Stimulated activated memory B cell treated with anti-CD40 and anti-IgM and Interleukin-4, amounts not matched to agents 10 μg/mL and 1 μg/mL and 100 μg/mL, for 72 hours (primary cell): ENCODE data around the gene SVOPL.

Experiments
- ATAC-seq: fragments of 150-1000 bp; cut with Tn5 transposase; 2 replicates; pipeline ENCODE4 v1.10.0; 2021
- H3K27ac Mint-ChIP-seq: one replicate; pipeline ENCODE4 v1.8.0; 2022; ENCODE audit warnings: mild to moderate bottlenecking, mixed read lengths
- H3K27me3 Mint-ChIP-seq: one replicate; pipeline ENCODE4 v1.8.0; 2022; ENCODE audit warnings: mixed read lengths
- H3K36me3 Mint-ChIP-seq: one replicate; pipeline ENCODE4 v1.8.0; 2022; ENCODE audit warnings: mixed read lengths
- H3K4me1 Mint-ChIP-seq: one replicate; pipeline ENCODE4 v1.8.0; 2022; ENCODE audit warnings: mixed read lengths
- H3K4me3 Mint-ChIP-seq: one replicate; pipeline ENCODE4 v1.8.0; 2022; ENCODE audit warnings: mild to moderate bottlenecking, moderate library complexity, mixed read lengths
- H3K9me3 Mint-ChIP-seq: one replicate; pipeline ENCODE4 v1.8.0; 2022; ENCODE audit warnings: mixed read lengths

Gene SVOPL

GRCh38 chr7:138553805-138554204, 147.4 kb downstream of the SVOPL start:
- H3K4me1 Mint-ChIP-seq: no peaks in the 10 kb centered on the region
- ATAC-seq: no peak
- H3K27me3 Mint-ChIP-seq: no peaks in the 10 kb centered on the region
- no peak overlapping the region for H3K27ac Mint-ChIP-seq
- H3K9me3 Mint-ChIP-seq: peaks cover 22% of the 10 kb centered on the region
- no peak overlapping the region for H3K4me3 Mint-ChIP-seq
- peaks cover 94% of the 10 kb centered on the region for H3K36me3 Mint-ChIP-seq

GRCh38 chr7:138551102-138551501, 150.1 kb downstream of the SVOPL start:
- Mint-ChIP-seq H3K27ac (no peak overlapping the region), H3K36me3 (peaks cover 90% of the 10 kb centered on the region), H3K4me3 (no peak overlapping the region), H3K9me3 (peaks cover 16% of the 10 kb centered on the region), H3K4me1 (no peaks in the 10 kb centered on the region), H3K27me3 (no peaks in the 10 kb centered on the region)
- no peak for ATAC-seq

- Mint-ChIP-seq H3K27ac (no peak overlapping the region), H3K9me3 (peaks cover 22% of the 10 kb centered on the region), H3K4me1 (no peaks in the 10 kb centered on the region), H3K36me3 (peaks cover 90% of the 10 kb centered on the region), H3K4me3 (no peak overlapping the region), H3K27me3 (no peaks in the 10 kb centered on the region)
- no peak for ATAC-seq
Observed at GRCh38 chr7:138550337-138550736, 150.8 kb downstream of the SVOPL start.

- no peaks in the 10 kb centered on the region for H3K4me1 Mint-ChIP-seq
- H3K36me3 Mint-ChIP-seq: peaks cover 92% of the 10 kb centered on the region
- ATAC-seq: no peak
- H3K9me3 Mint-ChIP-seq: peaks cover 25% of the 10 kb centered on the region
- H3K27ac Mint-ChIP-seq: no peak overlapping the region
- no peaks in the 10 kb centered on the region for H3K27me3 Mint-ChIP-seq
- H3K4me3 Mint-ChIP-seq: no peak overlapping the region
Observed at GRCh38 chr7:138549082-138549481, 152.1 kb downstream of the SVOPL start.

- Mint-ChIP-seq H3K27ac (no peak overlapping the region), H3K36me3 (peaks cover 88% of the 10 kb centered on the region), H3K4me3 (no peak overlapping the region), H3K4me1 (no peaks in the 10 kb centered on the region), H3K9me3 (peaks cover 25% of the 10 kb centered on the region), H3K27me3 (no peaks in the 10 kb centered on the region)
- ATAC-seq: no peak
Observed at GRCh38 chr7:138546829-138547228, 154.3 kb downstream of the SVOPL start.

- Mint-ChIP-seq H3K27me3 (no peaks in the 10 kb centered on the region), H3K4me3 (no peak overlapping the region), H3K4me1 (no peaks in the 10 kb centered on the region), H3K9me3 (peaks cover 25% of the 10 kb centered on the region), H3K36me3 (peaks cover 89% of the 10 kb centered on the region), H3K27ac (no peak overlapping the region)
- ATAC-seq: no peak
Observed at GRCh38 chr7:138546064-138546619, 155.0 kb downstream of the SVOPL start.

GRCh38 chr7:138545123-138545522, 156.0 kb downstream of the SVOPL start:
- Mint-ChIP-seq H3K27ac (no peak overlapping the region), H3K27me3 (no peaks in the 10 kb centered on the region), H3K36me3 (peaks cover 90% of the 10 kb centered on the region), H3K4me1 (no peaks in the 10 kb centered on the region), H3K4me3 (no peak overlapping the region), H3K9me3 (peaks cover 22% of the 10 kb centered on the region)
- no peak for ATAC-seq
